Fibroblast of lung (primary cell): ENCODE results near the gene WRAP53.

Source experiments
- CTCF ChIP-seq, 2 donors: IDR thresholded peaks in 1 of 2; conservative IDR thresholded peaks in 1 of 2; 1 replicate in 1 of 2; 2 replicates in 1 of 2; pipeline ENCODE4 v1.5.1; 2011 to 2012; ENCODE audit warnings: low read length in 2 of 2, control low read depth in 1 of 2, inconsistent platforms in 1 of 2, low read depth in 1 of 2, mild to moderate bottlenecking in 1 of 2
- EZH2 ChIP-seq: IDR thresholded peaks from 2 replicates; pipeline ENCODE4 v1.5.1; 2012; ENCODE audit warnings: low read length, control low read depth, mild to moderate bottlenecking; ENCODE audit errors: missing control alignments

- TF ChIP-seq CTCF (conservative IDR thresholded peaks at IDR 0.05 in 1 of 2, IDR thresholded peaks at IDR 0.05 in 1 of 2; ENCODE audit: low read depth in 1 of 2, low read length in 2 of 2) (no peak), EZH2 (no peak)
These were observed 1.8 kb upstream of the WRAP53 start for GRCh38 chr17:7686222-7687071.
